SK-MEL-5 (cell line): ENCODE measurements around the gene EEF1AKMT2. TPM values are rescaled to one million over a fixed set of nuclear protein-coding genes. Genes with fewer than 3 reads are reported as not detected.
A peak's percentile ranks its signal among the peaks of the same experiment; 100 is the strongest.
"Not testable (repeated sequence)": the region's sequence is repeated elsewhere in the genome, so short reads cannot be mapped to it uniquely, and the experiment has no call there.

Experiments
- DNase-seq: peaks from one replicate; pipeline ENCODE4 v3.0.0-alpha.2; 2016; ENCODE audit warnings: low read depth, low spot score
- in situ Hi-C: cut with HindIII; loops from 2 replicates; pipeline ENCODE4 v1.10.0; 2016; ENCODE audit warnings: low sequenced_read_pairs, high pct_unique_total_duplicates, low pct_unique_long_range_greater_than_20kb
- total RNA-seq: library from RNA; depleted of rRNA; stranded (reverse); fragments of >200 nt; shearing (Covaris generic); gene quantifications from 2 replicates; pipeline ENCODE4 v1.2.3, GENCODE V29; 2014

Gene EEF1AKMT2
- total RNA-seq, 1 experiment from 2014 or later: 20.0 TPM

DNA sequence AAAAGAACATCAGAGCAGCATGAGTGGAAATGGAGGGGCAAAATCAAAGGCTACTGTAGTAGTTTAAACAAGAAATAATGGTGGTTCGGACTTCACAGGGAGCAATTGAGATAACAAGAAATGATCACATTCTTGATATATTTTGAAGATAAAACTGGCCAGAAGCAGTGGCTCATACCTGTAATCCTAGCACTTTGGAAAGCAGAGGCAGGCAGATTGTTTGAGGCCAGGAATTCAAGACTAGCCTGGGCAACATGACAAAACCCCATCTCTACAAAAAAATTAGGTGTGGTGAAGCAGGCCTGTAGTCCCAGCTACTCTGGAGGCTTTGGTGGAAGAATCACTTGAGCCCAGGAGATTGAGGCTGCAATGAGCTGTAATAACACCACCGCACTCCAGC, 22.9 kb downstream of the EEF1AKMT2 start:
- in situ Hi-C loops: no loop called here
- no peak for DNase-seq

DNA sequence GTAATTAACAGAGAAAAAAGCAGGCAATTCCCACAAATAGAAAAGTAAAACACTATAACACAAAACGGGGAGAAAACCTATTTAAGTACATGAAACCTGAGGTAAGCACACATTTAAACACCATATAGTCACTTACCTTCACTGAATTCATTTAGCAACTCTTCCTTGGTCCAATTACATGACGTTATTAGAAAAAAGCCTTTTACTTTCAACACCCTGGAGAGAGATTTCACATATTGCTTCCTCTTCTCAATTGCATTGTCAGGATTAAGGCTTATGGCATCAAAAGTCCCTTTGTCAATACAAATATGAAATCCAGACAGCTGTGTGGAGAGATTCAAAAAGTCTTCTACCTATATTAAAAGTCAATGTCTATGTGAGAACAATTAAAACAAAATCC, 26.4 kb downstream of the EEF1AKMT2 start:
- no peak for DNase-seq
- in situ Hi-C loops: no loop called here

DNA sequence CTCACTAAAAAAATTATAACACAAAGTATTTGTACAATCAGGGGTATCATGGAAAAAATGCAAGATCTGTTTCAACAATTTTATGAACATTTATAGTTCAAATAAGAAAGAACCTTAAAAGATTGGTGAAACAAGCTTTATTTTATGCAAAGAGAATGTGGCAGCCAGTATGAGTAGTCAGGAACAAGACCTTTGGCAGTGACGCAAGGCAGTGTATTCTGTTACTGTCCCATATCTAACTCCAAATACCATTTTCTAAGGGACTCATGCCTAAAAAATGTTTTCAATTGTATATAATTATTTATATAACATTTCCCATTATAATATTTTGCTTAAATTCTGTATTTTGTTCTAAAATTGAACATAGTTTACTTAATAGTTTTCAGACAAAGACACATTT, 28.4 kb downstream of the EEF1AKMT2 start:
- no peak for DNase-seq
- in situ Hi-C loops: no loop called here

DNA sequence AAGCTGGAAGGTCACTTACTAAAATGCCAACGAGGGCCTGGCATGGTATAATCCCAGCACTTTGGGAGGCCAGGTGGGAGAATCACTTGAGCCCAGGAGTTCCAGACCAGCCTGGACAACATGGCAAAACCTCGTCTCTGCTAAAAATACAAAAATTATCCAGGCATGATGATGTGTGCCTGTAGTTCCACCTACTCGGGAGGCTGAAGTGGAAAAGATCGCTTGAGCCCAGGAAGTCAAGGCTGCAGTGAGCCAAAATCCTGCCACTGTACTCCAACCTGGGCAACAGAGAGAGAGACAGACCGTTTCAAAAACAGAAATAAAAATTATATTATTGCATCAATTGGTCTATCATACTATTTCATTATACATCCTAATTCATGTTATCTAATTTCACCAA, 29.4 kb downstream of the EEF1AKMT2 start:
- in situ Hi-C loops: no loop called here
- DNase-seq: no peak

DNA sequence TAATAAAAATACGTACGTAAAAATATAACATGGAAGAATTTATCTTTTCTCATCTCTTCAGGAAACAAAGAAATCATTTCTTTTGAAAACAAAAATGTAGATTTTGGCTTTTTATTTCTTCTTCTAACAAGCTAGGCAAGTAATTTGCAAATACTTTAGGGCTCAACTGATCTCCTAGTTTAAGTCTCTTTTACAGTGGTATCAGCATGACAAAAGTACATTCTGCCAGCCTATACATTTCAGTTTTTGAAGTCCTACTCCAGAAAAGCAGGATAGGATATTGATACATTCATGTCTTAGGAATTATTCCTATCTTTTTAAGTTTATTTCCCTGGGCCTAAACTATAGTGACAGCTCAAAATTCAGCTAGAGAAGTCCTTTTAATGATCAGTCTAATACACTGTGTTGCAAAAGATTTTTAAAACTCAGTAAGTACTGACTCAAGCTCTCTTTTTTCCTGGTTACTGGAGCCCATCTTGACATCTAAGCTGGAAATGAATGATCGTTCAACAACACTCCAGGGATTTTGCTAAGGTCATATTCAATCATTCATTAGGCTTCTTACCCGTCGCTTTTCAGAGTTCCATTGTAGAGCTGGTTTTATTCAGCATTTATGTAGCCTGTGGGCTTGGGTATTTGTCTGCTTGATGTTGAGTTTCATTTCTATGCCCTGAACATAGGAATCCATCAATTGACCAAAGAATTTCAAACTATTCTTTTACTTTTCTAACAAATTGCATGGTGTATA, 35.4 kb downstream of the EEF1AKMT2 start:
- DNase-seq: peak; percentile 35

DNA sequence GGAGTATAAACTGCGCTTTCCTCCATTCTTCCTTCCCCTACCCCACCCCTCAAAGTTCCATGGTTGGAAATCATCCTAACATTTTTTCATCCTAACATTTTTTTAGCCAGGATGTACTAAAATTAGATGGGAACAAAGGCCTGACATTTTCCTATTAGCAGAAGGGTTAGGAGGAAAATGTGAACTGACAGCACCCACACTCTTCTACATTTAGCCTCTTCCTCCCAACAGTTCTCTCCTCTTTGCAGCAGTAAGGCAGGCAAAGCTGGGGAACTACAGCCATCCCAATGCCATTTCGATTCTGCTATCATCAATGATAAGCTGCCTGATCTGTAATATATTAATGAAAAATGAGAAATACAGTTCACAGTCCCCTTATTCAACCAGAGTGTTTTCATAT, 36.1 kb downstream of the EEF1AKMT2 start:
- DNase-seq: no peak
- in situ Hi-C loops: no loop called here

More for the DNA sequence above, 35.4 kb downstream of the EEF1AKMT2 start:
- in situ Hi-C loops: no loop called here

DNA sequence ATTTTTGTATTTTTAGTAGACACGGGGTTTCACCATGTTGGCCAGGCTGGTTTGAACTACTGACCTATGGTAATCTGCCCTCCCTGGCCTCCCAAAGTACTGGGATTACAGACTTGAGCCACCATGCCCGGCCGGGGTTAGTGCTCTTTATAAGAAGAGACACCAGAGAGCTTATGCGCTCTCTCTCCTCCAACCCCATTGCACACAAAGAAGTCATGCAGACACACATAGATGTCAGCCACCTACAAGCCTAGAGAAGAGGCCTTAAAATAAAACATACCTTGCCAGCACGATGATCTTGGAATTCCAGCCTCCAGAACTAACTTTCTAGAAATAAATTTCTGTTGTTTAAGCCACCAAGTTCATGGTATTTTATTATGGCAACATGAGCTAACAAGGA, 37.5 kb downstream of the EEF1AKMT2 start:
- in situ Hi-C loops: no loop called here
- DNase-seq: no peak

DNA sequence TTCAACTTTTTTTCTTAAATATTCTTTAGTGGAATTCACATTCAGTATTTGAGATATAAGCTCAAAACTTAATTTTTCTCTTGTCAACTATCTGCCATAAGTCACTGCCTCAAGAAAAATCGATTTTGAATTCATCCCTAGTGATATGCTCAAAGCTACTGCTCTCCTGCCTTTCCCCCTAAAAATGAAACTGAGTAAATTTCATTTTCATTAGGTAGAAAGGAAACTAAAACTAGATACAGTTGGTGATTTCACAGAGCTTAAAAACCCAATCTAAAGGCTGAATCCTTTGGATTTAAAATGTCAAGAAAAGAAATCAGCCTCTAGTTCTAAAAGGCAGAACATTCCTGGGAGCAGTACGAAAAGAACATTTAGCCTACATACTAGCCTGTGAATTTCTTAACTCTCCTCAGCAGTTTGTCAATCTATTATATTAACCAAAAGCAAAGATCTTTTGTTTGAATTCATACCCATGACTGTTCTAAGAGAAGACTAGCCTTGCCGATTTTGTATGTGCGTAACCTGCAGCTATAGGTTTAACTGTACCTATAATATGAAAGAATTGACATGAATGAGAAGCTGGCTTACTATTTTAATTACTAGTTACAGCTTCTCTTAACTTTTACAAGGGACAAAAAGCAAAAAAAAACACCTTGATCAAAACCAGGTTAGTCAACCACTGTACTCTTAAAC, 42.6 kb downstream of the EEF1AKMT2 start:
- in situ Hi-C loops: no loop called here
- DNase-seq: no peak

DNA sequence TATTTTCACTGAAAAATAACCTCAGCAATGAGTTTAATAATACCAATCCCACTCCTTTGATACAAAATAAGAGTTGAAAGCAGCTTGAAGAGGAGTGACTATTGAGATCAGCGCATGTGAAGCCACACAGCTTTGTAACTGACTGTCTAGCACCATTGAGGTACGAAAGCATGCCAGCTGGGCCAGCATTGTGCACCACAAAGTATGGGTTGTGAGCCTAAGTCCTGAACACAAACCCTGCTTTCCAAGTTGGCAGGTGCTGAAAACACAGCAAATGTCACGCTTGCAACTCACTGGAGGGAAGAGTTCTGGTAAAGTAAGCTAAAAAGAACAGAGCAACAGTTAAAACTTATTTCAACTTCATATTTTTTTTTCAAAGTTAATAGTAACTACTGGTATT, 43.5 kb downstream of the EEF1AKMT2 start:
- DNase-seq: no peak
- in situ Hi-C loops: no loop called here

DNA sequence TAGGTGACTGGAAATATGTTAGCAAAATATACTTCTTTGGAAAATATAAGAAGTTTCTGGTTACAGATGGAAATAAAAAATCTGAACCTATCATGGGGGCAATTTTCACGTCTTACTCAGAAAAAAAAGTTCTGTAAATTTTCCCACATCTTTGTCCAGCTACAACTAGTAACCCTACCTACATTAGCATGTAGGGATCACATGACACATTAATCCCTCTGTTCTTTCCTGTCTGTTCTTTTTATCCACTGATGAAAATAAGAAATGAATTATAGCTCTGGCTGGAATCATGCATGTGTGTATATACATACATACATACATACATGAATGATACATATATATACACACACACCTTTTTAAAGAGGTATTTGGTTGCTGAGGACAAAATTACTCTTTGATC, 43.9 kb downstream of the EEF1AKMT2 start:
- no peak for DNase-seq
- in situ Hi-C loops: no loop called here

DNA sequence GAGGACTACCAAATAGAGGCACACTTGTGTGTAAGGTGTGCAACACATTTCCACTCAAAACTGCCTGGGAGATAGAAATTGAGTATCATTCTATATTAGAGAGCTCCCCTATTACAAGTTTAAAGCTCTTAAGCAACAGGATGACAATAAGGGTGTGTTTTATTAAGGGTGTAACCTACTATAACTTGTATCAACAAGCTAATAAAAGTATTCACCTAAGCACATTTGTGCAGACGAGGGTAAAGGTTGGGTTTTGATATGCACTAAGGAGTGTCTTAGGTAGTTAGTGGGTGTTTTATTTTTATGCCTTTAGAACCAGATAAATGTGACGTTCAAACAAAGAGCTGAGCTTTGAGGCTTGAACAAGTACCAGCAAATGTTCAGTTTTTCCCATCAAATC, 44.7 kb downstream of the EEF1AKMT2 start:
- no peak for DNase-seq
- in situ Hi-C loops: no loop called here

DNA sequence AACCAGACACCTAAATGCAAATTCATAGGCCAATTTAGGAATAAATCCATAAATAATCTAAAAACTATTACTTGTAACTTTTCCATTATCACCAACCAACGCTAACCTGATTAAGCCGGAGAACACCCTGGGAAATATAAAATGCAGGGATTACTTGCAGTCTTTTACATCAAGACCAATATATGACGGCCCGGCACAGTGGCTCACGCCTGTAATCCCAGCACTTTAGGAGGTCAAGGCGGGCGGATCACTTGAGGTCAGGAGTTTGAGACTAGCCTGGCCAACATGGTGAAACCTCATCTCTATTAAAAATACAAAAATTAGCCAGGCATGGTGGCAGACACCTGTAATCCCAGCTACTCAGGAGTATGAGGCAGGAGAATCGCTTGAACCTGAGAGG, 45.2 kb downstream of the EEF1AKMT2 start:
- DNase-seq, in situ Hi-C loops: not testable (repeated sequence)

DNA sequence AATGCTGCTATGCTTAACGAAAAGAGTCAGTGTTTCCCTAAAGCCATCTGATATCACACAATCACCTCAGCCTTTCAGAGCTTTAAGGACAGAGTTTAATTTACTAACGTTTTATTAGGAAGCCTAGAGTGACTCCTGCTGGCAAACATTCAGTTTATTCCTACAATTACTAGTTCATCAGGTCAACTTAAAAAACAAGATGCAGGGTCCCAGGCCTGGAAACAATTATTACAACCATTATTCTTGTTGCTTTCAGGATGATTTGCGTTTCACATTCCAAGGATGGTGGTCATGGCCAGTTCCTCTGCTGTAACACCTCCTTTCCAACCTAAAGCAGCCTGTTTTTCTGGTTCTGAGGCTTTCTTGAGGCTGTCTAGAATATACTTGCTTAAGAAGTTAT, 46.0 kb downstream of the EEF1AKMT2 start:
- DNase-seq: peak; percentile 69
- in situ Hi-C loops: no loop called here

DNA sequence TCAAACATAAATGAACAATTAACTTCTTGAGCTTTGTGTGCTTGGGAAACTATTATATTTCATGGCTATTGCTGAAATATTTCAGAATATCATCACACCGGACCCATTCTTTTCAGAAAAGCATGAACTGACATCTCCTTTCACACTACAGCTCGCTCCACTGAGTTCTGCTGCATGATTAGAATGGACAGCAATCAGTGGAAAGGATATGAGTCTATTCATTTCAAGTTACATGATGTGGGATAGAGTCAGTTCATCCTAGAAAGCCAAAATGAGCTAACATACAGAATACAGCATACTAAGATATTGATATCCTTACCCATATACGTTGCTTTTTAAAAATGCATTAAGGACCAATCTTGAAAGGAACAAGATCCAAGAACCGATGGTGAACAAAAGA, 46.4 kb downstream of the EEF1AKMT2 start:
- in situ Hi-C loops: no loop called here
- DNase-seq: no peak

DNA sequence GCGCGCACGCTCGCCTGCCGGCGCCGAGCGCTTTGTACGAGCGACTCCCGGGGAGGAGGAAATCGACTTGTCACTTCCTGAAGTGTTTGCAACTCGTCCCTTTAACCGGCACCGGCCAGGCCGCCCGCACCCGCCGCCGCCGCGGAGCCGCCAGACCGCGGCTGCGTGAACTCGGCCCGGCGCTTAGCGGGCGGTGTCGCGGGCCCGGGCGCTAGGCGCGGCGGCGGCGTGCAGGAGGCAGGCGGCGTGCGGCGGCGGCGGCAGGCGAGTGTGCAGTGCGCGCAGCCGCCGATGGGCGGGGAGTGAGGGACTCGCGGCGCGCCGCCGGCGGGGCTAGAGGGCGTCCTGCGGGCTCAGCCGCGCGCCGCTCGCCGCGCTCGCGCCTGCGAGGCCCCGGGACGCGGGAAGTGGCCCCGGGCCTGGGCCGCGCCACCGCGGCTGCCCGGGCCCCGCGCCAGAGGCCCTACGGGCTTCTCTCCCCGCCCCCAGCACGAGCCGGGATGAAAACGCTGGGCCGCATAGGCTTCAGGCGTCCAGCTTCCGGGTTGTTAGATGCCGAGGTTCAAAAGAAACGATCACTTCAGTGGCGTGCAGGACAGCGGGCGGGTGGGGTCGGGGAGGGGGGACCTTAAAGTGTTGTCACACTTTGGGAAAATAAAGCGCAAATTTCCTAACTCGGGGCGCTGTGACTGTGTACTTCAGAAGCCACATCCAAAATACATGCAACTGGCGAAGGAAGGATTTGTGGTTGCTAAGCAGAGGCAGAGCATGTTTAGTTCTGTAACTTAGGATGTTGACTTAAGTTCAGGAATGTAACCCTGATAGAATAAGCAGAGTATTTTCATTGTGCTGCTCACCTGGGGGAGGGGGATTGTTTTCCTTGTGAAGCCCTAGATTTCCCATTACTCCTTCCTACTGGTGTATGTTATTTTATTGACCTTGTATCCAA, 47.3 kb downstream of the EEF1AKMT2 start, which contains the start of gene FAM53B:
FAM53B (minus strand) TSS at position 277 of the 949 bp plus-strand sequence. CDS start 37,665 bp downstream, outside the sequence.
- in situ Hi-C loops: no loop called here
- peak; percentile 64 for DNase-seq

DNA sequence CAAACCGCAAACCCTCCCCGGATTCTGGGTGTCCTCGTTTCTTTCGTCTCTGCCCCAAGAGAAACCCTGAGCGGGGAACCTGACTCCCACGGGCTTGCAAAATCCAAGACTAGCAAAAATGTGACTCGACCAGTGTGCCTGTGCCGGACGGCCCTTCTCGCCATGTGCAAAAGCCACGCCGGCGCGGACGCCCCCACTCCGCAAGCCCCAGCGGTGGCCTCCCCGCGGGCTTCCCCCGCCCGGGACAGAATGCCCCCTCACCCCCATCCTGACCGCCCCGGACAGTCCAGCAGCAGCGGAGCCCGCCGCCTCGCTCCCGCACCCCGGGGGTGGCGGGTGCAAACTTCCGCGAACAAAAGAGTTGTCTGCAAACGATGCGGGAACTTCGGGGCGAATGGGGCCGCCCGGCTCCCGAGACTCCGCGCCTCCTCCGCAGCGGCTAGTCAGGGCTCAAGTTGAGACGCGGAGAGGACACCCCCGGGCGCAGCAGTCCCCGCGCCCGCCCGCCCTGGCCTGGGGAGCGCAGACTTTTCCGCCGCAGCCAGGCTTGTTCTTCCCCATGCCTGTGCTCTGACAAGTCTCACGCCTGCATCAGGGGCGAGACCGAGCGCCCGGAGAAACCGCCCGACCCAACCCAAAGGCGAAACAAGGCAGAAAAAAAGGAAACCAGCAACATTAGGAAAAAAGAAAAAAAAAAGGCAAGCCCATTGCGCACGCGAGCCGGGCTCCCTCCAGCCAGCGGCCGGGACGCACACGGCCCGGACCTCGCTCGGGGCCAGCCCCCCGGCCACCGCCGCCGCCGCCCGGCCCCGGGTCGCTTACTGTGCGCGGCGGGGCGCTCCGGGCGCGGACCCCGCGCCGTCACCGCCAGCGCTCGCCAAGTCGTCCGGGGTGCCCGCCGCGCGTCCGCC, 48.2 kb downstream of the EEF1AKMT2 start:
- in situ Hi-C loops: no loop called here
- DNase-seq: no peak
